Activated CD8-positive, alpha-beta memory T cell treated with anti-CD3 and anti-CD28 coated beads, Interleukin-2, amount 50 U/mL, for 24 hours (primary cell): ENCODE data around the gene PON3.
A peak's percentile ranks its signal among the peaks of the same experiment; 100 is the strongest.

Experiments
- DNase-seq: peaks from one replicate; pipeline ENCODE4 v3.0.0-alpha.2; 2020; ENCODE audit errors: extremely low read depth

Gene PON3

DNA sequence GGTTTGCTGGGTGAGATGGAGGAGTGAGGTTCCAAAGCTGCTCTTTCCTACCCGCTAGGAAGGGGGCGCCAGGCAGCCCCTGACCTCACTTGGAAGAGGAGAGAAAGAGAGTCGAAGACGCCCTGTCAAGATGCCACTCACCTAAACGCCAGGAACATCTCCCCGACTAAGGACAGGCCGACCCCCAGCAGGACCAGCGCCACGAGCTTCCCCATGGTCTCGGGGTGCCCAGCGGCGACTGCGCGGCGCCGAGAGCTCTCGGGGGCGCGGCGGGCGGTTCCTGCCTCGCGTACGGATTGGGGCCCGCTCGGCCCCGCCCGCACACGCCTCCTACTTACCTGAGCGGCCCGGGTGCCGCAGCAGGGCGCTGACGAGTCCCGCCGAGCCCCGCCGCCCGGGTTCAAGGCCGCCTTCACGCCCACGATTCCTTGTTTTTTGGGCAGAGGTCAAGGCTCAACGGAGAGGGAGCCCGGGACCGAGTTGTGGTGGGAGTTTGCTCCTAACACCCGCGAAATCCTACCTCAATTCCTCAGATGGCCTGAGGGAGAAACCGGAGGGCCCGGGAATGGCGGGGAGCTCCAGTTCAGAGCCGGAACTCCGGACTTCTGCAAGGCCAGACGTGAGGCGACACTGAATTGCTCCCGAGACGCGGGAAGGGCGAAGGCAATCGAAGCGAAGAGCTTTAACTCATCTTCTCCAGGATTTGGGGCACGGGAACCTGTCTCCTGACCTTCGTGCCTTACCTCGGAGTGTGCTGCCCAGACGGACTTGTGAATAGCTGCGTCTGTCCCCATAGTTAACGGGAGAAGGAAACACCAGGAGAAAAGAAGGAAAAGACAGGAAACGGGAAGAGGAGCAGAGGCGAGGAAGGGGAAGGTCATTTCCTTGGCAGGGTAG, at the start of gene PON3:
PON3 (minus strand) TSS at position 240 of the 897 bp plus-strand sequence; CDS start at position 215, 25 bp downstream.
- no peak for DNase-seq

DNA sequence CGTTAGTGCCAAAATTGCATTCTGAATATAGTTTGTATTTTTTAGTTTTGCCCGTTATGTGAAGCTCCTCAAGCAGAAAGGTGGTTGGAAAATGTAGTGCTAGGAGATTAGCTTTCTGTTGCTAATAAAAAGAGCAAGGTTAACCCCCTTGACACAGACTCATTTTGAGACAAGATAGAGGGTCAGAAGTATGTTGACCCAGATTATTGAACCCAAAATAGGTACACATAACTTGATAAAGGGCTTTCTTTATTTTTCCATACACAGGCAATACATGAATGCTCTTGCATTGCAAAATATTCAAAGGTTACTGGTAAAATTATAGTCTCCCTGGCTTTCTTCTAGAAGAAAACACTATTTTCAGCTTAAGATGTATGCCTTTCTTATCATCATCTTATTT, 48.6 kb upstream of the PON3 start:
- DNase-seq: no peak

DNA sequence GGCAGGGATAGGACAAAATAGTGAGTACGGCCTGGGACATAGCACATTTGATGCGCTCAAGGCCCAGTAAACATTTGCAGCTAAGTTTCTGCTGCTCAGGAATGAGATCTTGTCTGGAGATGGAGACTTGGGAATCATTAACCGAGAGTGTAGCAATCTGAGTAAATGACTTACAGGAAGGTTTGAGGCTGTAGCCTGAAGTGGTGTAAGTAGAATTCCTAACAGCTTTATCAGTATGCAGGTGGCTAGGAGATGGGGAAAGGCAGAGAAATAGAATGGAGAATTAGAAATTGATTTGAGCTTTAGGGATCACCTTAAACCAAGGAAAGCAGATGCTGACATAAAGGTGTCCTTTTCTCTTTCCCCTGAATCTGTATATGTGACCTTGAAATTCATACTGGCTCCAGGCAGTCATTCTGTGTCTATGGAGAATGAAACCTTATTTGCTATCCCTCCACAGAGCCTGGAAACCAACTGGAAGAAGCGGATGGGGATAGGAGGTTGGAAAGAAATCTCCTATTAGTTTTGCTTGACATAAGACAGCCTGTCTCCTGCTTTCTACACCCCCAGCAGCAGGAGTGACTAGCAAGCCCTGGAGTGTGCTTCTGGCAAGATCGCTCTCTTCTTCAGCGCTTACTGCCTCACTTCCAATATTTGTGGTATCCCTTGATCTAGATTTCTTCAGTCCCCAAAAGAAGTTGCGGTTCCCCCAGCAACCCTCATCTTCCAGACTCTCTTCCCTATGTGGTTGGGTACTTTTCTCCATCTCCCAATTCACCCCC, 45.1 kb upstream of the PON3 start:
- DNase-seq: no peak

DNA sequence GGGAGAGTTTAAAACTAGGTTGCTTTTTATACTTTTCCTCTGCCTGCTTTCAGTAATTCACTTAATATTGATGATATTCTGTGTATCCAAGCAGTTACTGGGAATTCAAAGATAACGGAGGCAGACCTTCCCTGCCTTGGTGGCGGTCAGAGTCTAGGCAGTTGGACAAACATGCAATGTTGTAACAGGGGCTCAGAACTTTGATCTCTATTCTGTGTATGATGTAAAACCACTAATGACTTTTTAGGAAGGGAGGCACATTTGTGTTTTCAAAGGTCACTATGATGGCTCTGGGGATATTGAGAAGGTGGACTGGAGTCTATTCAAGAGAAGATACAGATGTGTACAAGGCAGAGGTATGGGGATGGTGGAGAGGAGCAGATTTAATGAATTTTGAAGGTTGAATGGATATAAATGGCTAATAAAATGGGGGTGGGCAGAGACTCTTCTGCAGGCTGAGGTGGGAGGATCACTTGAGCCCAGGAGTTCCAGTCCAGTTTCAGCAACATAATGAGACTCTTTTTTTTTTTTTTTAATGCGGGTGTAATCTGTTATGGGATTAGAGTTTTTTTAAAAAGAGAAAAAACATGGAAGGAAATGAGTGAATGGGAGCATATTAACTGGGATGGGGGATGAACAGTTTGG, 44.3 kb upstream of the PON3 start:
- DNase-seq: no peak

DNA sequence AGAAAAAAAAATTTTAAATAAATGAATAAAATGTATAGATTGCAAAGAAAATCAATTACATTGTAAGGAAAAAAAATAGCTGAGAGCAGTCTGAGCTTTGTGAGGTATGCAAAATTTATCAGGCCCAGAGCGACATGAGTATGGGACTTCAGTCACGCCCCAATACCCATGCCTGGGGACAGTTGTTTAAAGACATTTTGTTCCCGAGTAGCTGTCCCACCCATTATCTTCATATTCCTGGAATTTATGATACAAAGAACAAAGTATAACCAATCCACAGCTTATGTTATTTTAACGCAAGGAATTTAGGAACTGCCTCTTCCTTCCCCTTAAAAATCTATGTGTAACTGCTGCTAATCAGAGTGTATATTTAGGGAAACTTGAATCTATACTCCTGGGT, 40.2 kb upstream of the PON3 start:
- DNase-seq: no peak

DNA sequence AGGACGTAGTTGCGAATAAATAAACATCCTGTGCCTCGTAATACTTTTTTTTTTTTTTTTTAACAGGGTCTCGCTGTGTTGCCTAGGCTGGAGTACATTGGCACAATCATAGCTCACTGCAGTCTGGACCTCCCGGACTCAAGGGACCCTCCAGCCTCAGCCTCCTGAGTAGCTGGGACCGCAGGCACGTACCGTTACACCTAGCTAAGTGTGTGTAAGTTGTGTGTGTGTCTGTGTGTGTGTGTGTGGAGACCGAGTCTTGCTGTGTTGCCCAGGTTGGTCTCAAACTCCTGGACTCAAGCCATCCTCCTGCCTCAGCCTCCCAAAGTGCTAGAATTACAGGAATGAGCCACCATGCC, 39.2 kb upstream of the PON3 start:
- DNase-seq: no peak

DNA sequence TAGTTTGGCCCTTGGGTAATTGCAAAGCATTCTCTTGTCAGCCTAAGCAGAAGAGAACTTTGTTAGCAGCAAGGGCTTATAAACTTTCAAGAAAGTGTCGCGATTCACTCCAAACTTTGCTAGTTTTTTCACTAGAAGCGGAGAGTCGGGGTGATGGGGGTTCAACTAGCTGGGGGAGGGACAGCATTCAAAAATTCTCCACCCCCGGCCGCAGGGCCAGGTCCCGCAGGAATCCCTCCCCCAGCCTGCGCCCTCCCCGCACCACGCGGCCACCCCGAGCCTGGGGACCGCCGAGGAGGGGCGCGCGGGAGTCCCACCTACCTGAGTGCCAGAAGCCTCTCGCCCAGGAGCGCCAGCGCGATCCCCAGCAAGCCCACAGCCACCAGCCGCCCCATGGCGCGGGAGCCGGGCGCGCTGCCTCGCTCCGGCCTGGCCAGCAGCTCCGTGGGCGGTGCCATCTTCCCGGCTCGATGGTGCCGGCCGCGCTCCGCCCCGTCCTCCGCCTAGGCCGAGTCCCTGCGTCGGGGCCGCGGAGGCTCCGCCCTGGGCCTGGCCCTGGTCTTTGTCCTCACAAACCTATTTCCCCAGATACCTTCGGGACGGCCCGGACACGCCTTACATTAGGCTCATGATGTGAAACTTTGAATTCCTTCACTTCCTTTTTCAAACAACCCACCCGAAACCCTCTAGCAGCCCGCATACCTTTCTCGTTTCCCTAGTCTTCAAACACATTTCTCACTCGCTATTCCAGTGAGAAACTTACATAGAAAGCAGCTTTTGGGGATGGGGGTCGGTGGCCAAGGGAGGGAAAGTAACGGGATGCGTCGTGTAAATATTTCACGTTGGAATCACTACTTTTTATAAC, 38.6 kb upstream of the PON3 start, which contains the start of gene PON2:
PON2 (minus strand) TSS at position 472 of the 865 bp plus-strand sequence; CDS start at position 395, 77 bp downstream.
- DNase-seq: peak; percentile 0

DNA sequence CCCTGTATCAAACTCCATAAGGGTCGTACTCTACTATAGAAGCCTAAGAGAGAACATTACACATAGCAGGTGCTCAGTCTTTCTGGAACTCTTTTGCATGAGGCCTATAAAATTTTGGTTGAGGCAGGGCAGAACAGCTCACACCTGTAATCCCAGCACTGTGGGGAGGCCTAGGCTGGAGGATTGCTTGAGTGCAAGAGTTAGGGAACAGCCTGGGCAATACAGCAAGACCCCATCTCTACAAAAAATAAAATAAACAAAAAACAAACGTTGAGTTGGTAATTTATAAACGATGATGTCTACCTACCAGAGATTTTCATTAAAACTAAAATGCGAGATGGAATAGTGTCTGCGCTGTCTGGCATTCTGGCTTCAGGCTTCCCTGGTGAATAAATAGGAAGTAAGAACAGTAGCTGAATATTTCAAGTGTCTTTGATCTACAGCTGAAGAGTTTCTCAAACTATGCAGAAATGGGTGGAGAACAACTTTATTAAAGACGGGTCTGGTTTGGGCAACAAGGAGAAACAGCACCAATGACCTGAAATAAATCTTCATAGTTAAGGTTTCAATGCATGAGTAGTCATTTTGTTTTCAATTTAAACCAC, 37.9 kb upstream of the PON3 start:
- DNase-seq: no peak

DNA sequence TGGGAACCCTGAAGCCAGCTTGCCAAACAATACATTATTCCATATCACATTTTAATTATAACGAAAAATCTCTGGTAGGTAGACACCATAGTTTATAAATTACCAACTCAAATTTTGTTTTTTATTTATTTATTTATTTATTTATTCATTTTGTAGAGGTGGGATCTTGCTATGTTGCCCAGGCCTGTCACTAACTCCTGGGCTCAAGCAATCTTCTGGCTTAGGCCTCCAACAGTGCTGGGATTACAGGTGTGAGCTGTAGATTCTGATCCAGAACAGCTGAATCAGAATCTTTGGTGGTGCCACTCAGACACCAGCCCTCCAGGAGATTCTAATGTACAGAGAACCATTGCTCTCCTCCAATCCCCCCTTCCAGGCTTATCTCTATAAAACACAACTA, 37.0 kb upstream of the PON3 start:
- DNase-seq: no peak

DNA sequence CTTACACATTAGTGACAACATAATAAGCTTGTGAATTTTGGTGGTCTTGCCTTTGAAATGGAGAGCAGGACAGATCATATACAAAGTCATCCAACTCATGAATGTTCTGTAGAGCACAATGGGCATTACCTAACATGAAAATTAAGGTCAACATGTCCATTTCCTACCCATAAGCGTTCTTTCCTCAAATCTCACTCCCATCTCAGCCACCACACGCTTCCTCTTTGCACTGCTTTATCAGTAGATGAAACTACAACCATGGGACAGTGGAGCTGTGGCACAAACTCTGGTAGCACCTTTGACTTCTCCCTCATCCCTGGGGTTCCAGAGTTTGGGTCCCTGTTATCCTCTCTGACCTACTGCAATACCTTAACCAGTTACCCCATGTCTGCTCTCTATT, 36.4 kb upstream of the PON3 start:
- no peak for DNase-seq

DNA sequence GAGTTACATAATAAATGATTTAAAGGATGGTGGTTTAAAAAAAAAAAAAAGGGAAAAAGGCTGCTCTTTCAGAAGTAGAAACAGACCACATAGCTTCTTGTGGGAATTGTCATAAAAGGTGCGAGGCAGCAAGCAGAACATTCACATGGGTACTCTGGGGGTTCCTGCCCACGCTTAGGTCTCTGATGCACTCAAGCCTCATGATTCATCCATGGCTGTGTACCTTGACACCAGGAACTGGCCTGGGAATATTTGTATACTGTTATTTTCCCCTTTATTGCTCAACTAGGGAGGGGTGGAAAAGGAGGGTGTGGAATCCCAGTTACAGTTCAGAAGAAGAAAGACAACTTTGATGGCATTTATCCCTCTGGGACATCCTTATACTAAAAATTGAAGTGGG, 34.7 kb upstream of the PON3 start:
- no peak for DNase-seq

DNA sequence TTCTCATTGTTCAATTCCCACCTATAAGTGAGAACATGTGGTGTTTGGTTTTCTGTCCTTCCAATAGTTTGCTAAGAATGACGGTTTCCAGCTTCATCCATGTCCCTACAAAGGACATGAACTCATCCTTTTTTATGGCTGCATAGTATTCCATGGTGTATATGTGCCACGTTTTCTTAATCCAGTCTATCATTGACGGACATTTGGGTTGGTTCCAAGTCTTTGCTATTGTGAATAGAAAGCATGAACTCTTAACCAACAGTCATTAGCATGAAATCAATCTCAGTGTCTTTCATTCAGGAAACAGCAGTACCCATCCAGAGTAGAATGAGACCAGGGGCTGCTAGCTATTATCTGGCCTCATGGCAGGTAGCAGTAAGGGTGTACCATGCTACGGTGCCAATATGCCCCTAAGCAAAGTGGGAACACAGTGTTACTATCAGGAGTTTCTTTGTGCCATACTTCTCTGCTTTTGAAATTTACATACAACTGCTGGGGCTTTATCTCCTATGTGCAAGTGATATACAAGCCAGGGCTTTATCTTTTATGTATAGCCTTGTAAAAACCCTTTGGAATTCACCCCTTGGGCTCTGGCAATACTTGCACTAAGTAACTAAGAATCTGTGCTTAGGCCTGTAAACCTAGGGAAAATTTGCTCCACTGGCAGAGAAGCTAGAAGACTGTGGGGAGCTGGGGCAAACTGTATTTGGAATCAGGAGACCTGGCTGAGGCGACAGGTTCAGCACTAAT, 33.2 kb upstream of the PON3 start:
- DNase-seq: no peak

DNA sequence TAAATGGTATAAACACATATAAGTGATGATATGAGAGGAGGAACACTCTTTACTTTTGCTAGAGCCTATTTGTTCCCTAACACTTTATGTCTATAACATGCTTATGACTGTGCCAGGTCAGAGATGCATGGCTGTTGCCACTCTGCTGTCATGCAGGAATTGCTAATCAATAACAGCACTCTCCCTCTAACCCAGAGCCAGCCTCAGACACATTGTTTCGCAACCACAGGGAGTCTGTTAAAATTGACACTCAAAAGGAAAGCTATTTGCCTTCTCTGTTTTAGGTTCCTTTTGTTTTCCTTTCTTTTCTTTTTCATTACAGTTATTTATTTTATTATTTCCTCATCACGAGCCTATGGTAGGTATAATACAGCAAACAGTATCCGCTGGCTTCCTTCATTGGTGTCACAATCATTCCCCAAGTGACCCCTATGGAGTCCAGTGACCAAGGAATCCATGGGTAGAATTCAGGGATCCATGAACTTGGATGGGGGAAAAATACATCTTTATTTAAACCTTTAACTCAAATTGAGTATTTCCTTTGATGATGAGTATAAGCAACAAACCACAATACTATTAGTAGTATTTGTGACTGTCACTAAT, 31.8 kb upstream of the PON3 start:
- DNase-seq: no peak

DNA sequence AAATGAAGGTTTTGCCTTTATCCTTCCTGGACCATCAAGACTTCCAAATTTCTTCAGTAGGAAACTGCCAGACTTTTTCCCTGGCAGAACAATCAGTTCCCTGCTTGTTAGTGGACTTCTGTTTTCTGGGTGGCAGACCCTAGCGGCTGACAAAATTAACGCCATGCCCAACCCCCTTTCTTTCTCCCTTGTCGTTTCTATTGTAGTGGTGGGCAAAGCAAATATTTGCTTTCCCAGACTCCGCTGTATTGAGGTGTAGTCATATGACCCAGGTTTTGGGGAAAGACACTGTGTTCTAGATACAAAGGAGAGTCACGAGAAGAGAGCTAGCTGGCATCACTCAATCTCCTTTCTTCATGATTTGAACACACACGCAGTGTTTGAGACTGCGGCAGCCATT, 31.0 kb upstream of the PON3 start:
- no peak for DNase-seq

DNA sequence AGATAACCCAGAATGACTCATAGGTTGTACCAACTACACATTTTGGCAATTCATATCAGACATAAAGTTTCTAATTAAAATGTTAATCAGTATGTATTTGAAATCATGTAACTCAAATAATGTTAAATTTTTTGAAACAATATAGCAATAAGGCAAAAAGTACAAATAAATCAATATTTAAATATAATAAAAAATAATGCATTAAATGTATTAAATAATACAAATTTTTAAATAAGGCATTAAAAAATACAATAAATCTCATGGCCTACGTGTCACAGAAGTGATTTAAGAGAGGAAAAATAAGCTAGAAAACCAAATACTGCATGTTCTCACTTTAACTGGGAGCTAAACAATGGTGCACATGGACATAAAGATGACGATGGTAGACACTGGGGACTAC, 29.5 kb upstream of the PON3 start:
- no peak for DNase-seq

DNA sequence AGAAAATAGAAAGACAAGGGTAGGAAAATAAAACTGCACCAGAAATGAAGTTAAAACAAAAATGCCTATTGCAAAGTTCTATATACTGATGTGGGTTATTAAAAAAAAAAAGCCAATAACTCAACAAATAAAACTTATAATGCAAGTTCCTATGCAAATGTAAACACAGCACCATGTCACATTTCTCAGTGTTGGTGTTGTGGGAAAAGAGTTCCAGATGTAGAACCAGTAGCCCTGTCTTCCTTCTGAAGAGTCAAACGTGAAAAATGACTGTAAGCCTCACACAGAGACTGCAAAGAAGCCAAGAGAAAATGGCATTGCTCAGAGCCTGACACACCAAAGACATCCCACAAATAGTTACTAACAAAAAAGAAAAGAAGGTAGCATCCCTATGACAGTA, 28.5 kb upstream of the PON3 start:
- DNase-seq: no peak

DNA sequence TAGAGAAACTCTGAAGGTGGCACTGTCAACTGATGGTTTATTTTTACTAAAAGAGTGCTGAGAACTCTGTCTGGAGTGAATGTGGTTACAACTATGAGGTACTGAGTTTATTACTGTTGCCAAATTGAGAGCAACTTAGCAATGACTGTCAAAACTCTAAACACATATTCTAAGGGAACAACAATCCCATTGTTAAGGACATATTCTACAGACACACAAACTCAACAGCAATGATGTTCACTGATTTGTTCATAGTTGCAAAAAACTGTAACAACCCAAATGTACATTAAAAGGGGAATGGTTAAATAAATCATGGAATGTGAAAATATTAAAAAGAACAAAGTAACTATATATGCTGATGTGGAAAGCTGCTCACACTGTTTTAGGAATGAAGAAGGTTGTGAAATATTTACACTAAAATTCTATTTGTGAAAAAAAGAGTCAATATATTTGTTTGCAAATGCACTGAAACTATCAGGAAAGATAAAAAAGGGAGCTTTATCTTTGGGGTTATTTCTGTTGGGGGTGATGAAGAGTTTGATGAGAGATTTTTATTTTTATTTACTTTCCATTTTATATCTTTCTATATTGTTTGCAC, 25.8 kb upstream of the PON3 start:
- DNase-seq: no peak

DNA sequence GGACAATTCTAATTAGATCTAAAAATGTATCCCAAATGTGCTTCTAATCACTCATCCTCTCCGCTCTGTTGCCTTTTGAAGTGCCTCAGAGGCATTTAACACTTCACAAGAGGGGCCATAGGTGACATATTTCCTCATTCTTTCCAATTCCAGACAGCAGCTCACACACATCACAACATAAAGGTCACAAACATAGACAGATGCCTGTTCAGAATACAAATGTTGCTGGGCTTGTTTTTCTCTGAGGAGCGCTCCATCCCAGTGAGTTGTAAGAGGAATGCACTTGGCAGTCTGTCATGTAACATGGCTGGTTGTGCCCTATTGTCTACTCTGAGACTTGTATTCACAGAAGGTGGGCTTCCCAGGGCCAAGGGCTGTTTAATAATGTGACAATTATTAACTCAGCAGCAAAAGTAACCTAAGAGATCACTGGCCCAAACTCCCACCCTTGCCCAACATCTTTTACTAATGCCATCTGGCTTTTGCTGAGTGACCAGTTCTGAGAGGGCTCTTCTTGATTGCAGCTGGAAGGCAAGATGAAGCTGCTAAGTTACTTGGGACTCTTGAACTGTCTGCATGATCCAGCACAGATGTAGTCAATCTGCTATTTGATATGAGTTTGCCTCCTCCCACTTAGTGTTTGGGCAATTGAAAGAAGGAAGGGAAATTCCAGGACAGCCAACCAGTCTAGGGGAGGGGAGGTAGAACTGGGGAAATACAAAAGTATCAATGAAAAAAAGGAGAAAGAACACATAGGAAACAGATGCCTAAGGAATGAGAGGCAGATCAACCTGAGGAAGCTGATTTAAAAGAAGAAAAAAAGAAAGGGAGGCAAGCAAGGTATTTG, 25.0 kb upstream of the PON3 start:
- no peak for DNase-seq

DNA sequence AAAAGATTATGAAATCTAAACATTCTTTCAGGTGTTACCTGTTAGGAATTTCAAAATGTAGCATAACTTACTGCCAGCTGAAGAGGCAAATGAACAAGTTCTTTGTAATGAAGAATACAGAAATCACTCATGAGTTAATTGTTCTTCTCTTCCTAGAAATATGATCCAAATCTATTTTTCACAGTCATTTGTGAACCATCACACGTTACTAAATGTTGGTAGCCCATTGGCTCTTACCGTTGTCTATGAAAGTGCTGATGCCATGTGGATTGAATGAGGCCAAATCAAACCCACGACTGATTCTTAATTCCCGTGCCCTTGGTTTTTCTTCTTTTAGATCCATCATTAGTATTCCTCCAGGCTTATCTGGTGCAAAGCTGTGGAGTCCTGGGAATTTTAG, 15.9 kb upstream of the PON3 start:
- no peak for DNase-seq
